Ovary (tissue), 9 donors: ENCODE measurements around the gene DGKD. TPM values are rescaled to one million over a fixed set of nuclear protein-coding genes. Genes with fewer than 3 reads are reported as not detected.

Experiments used
- DNase-seq, 5 donors: peaks; one replicate each; pipeline ENCODE4 v3.0.0-alpha.2; 2019 to 2020
- H3K27ac ChIP-seq, 2 donors: fragments of 200-600 bp; one replicate each; pipeline versions ENCODE4 v1.5.1 to v1.8.0; 2019 to 2022
- H3K27me3 ChIP-seq: fragments of 200-600 bp; one replicate; pipeline ENCODE4 v1.8.0; 2022
- H3K36me3 ChIP-seq: fragments of 200-600 bp; sonication (generic); one replicate; pipeline ENCODE4 v1.5.1; 2019
- H3K4me1 ChIP-seq: one replicate; pipeline ENCODE4 v1.8.1; 2013; ENCODE audit warnings: mild to moderate bottlenecking, moderate library complexity; ENCODE audit not compliant: insufficient read depth
- H3K4me3 ChIP-seq: fragments of 200-600 bp; sonication (generic); one replicate; pipeline ENCODE4 v1.5.1; 2017
- H3K9me3 ChIP-seq, 2 donors: fragments of 200-600 bp in 1 of 2; sonication (generic) in 1 of 2; one replicate each; pipeline versions ENCODE4 v1.5.1 to v1.8.1; 2013 to 2019; ENCODE audit warnings: mild to moderate bottlenecking in 1 of 2, moderate library complexity in 1 of 2
- EP300 ChIP-seq: sonication (generic); formaldehyde crosslinking; IDR thresholded peaks from one replicate; pipeline ENCODE4 v1.6.1; 2017; ENCODE audit warnings: antibody characterized with exemption
- POLR2A ChIP-seq: fragments of 450-650 bp; IDR thresholded peaks from one replicate; pipeline ENCODE4 v1.6.1; 2017; ENCODE audit warnings: antibody characterized with exemption, mild to moderate bottlenecking, moderate library complexity
- WGBS, 3 donors: extraction: QIAGEN DNeasy Blood & Tissue Kit in 1 of 3; methylation state at CpG; one replicate each; pipeline versions ENCODE4 v1.1.5 to v1.1.7; 2013 to 2017; 5-methylcytosine and 5-hydroxymethylcytosine counted together
- intact Hi-C, 4 donors: fragments of 100-400 bp; cut with DNase I; formaldehyde crosslinking; loops; one replicate each; pipeline versions ENCODE4 v1.11.0 to v1.15.1; 2022 to 2023
- polyA plus RNA-seq, 2 donors: library from polyadenylated mRNA; stranded (reverse); fragments of 200-250 nt in 1 of 2; fragments of 350-450 nt in 1 of 2; fragmentation: Illumina TruSeq in 1 of 2; extraction: RNeasy Lipid Tissue Mini Kit (QIAGEN cat#74804) in 1 of 2; gene quantifications; one replicate each; pipeline ENCODE4 v1.2.3, GENCODE V29; 2013 to 2014
- total RNA-seq, 7 donors: library from RNA; depleted of rRNA in 2 of 7; stranded (reverse); fragments of >200 nt in 2 of 7; fragmentation: NEBNext Ultra II Directional in 3 of 7; extraction: Animal tissue kit (Norgen Biotek cat#: 25700) in 3 of 7; gene quantifications; one replicate each; pipeline versions ENCODE4 v1.1.0 to v1.2.4, GENCODE V29; 2016 to 2023
- TF ChIP-seq, protein P1 (sequence below), 3 donors: fragments of 450-650 bp in 2 of 3; fragments of 200-600 bp in 1 of 3; IDR thresholded peaks; one replicate each; pipeline versions ENCODE4 v1.5.1 to v1.8.0; 2016 to 2022; ENCODE audit warnings: antibody characterized with exemption in 3 of 3, mild to moderate bottlenecking in 1 of 3
- donor health status: DM: no; HTN: no; CAD: no; lungs with moderate emphysema.
- donor health status: DM: no; HTN: no; CAD: no.
- donor health status: Bipolar disorder and iron deficiency.
- donor health status: DM: yes; HTN: yes; CAD: no.
- donor health status: DM: no; HTN: no; CAD: no.
- donor health status: DM: yes; HTN: yes; CAD: no.

DGKD gene
- total and polyA plus RNA-seq, 9 donors: 9.4 to 81.8 (median 36.3) TPM

DNA sequence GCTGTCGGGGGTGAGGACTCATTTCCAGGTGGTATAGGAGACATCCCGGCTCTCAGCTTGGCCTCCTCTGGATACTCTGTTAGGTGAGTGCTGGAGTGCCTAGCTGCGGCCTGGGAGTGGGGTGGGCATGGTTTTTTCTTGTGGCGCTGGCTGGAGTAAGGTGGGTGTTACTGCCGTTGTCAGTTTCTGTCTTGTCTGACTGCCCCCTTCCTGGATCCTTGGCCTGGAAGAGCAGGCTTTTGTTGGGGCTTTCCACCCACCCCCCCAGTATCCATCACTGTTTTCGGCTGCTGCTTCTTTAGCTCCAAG, 69.2 kb downstream of the DGKD start:
- Histone ChIP-seq H3K4me1 (peaks cover 16% of the 10 kb centered on the region), H3K27me3 (no peaks in the 10 kb centered on the region), H3K27ac (no peak overlapping the region), H3K9me3 (no peaks in the 10 kb centered on the region), H3K36me3 (no peaks in the 10 kb centered on the region), H3K4me3 (no peak overlapping the region)
- no peak for DNase-seq
- 91 to 95% (median 94%) methylated on average over 6 of the region's 6 CpGs for WGBS, 3 donors
- TF ChIP-seq, protein P1, sequence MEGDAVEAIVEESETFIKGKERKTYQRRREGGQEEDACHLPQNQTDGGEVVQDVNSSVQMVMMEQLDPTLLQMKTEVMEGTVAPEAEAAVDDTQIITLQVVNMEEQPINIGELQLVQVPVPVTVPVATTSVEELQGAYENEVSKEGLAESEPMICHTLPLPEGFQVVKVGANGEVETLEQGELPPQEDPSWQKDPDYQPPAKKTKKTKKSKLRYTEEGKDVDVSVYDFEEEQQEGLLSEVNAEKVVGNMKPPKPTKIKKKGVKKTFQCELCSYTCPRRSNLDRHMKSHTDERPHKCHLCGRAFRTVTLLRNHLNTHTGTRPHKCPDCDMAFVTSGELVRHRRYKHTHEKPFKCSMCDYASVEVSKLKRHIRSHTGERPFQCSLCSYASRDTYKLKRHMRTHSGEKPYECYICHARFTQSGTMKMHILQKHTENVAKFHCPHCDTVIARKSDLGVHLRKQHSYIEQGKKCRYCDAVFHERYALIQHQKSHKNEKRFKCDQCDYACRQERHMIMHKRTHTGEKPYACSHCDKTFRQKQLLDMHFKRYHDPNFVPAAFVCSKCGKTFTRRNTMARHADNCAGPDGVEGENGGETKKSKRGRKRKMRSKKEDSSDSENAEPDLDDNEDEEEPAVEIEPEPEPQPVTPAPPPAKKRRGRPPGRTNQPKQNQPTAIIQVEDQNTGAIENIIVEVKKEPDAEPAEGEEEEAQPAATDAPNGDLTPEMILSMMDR (IDR thresholded peaks at IDR 0.05): no peak
- no peak for TF ChIP-seq POLR2A
- no peak for TF ChIP-seq EP300
- intact Hi-C loops: no loop called here

DNA sequence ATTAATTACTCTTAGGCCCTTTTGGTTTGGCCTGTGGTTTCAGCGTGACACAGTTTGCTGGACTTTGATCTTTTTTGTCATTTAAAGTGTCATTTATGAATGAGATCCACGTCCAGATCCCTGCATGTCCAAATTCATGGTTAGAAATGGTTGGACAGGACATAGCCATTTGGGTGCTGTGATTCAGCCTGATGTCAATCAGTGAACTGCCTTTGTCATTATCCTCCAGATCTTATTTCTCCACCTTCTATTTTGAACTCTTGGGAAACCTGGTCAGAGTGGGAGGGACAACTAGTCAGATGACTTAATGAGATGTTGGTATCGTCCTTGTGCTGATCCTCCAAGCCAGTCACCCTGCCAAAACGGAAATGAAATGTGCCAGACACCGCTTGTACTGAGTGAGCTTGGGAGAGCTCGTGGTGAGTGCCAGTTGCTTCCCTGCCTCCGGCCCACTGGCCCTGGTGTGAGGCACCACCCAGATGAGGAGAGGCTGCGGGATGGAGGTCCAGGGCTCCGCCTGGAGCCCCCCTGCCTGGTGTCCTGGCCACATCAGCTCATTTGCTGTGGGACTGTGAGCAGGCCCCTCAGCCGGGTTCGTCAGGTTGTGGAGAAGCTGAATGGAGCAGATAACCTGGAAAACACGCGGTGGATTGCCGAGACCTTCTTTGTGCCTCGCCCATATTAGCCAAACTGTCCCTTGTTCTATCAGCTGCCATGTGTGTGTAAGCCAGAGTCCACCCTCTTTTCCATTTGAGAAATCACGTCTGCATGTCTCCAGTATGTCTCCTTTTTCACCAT, 70.1 kb downstream of the DGKD start:
- Histone ChIP-seq H3K27ac (no peak overlapping the region), H3K4me1 (peaks cover 13% of the 10 kb centered on the region), H3K9me3 (no peaks in the 10 kb centered on the region), H3K4me3 (no peak overlapping the region), H3K36me3 (no peaks in the 10 kb centered on the region), H3K27me3 (no peaks in the 10 kb centered on the region)
- 92 to 94% (median 94%) methylated on average over 16 of the region's 16 CpGs for WGBS, 3 donors
- TF ChIP-seq, protein P1 (IDR thresholded peaks at IDR 0.05): no peak
- no peak for TF ChIP-seq POLR2A
- TF ChIP-seq EP300: no peak
- intact Hi-C loops: no loop called here
- DNase-seq: no peak

DNA sequence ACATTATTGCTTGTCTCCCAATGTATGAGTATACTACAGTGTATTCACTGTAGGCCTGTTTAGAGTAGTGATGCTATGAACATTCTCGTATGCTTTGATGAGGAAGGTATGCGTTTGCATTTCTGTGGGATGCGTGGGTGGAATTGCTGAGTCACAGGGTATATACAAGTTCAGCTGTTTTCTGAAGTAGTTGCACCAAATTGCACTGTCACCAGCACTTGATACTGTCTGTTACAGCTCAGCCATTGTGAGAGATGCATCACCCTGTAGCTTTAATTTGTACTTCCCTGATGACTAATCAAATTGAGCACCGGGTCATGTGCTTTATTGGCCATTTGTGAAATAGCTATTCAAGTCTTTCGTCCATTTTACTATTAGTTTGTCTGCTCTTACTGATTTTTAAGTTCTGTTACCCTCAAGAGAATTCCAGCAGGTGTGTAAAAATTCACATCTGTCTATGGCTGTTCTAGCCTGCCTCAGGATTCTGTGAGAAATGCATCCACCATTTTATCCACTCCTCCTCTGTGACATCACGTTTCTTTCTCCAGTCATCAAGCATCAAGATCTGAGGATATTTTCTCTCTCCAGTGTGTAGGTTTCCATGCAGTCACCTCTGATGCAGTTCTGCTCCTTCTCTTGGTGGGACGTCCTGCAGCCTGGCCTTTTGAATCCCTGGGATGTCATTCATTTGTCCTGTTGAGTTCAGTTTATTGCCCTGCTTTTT, 72.5 kb downstream of the DGKD start:
- Histone ChIP-seq H3K27ac (no peak overlapping the region), H3K9me3 (no peaks in the 10 kb centered on the region), H3K4me1 (no peaks in the 10 kb centered on the region), H3K36me3 (no peaks in the 10 kb centered on the region), H3K27me3 (no peaks in the 10 kb centered on the region), H3K4me3 (no peak overlapping the region)
- no peak for DNase-seq
- intact Hi-C loops: no loop called here
- WGBS, 3 donors: 88 to 91% (median 89%) methylated on average over 7 of the region's 7 CpGs
- TF ChIP-seq POLR2A (no peak), EP300 (no peak)
- TF ChIP-seq, protein P1 (IDR thresholded peaks at IDR 0.05): no peak

DNA sequence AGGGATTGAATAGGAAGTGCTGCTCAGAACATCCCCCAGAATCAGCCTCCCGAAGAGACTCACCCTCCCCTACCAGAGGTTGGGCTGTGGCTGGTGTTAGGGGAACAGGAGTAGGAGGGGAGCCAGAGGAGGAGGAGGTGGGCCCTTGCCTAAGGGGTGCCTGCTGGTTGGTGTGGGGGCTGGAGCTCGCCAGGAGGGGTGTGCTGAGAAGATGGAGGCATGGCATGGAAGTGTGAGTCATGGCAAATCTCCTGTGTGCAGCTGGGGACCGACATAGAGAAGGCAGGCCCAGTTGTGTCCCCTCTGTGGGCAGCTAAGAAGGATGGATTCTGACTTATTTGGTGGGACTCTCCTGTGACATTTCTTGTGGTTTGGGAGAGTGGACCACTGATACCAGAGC, 73.7 kb downstream of the DGKD start:
- Histone ChIP-seq H3K4me3 (no peak overlapping the region), H3K4me1 (no peaks in the 10 kb centered on the region), H3K27ac (no peak overlapping the region), H3K36me3 (no peaks in the 10 kb centered on the region), H3K27me3 (no peaks in the 10 kb centered on the region), H3K9me3 (no peaks in the 10 kb centered on the region)
- intact Hi-C loops: no loop called here
- 86 to 92% (median 90%) methylated on average over 3 of the region's 3 CpGs for WGBS, 3 donors
- TF ChIP-seq EP300 (no peak), POLR2A (no peak)
- TF ChIP-seq, protein P1 (IDR thresholded peaks at IDR 0.05): no peak
- no peak for DNase-seq
